ENCODE data around the gene NPTXR.

DNA sequence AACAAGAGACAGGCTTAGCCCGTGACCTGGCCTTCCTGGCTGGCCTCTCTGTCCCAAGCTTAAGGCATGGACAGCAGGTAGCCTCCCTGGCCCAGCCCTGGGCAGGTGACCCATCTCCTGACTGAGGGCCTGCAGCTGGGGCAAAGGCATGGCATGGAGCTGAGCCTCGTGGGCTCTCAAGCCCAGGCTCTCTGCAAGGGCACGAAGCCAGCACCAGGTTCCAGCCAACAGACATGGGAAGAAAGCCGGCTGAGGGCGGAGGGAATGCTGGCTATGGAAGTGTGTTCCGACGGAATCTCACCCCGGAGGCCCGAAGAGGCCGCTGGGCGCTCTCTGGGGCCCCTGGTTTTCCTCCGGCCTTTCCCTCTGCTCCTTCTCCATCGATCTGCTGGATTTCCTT is 62.8 kb downstream of the NPTXR start:
- TF ChIP-seq, protein P1, sequence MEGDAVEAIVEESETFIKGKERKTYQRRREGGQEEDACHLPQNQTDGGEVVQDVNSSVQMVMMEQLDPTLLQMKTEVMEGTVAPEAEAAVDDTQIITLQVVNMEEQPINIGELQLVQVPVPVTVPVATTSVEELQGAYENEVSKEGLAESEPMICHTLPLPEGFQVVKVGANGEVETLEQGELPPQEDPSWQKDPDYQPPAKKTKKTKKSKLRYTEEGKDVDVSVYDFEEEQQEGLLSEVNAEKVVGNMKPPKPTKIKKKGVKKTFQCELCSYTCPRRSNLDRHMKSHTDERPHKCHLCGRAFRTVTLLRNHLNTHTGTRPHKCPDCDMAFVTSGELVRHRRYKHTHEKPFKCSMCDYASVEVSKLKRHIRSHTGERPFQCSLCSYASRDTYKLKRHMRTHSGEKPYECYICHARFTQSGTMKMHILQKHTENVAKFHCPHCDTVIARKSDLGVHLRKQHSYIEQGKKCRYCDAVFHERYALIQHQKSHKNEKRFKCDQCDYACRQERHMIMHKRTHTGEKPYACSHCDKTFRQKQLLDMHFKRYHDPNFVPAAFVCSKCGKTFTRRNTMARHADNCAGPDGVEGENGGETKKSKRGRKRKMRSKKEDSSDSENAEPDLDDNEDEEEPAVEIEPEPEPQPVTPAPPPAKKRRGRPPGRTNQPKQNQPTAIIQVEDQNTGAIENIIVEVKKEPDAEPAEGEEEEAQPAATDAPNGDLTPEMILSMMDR (IDR thresholded peaks at IDR 0.05) = no peak
- TF ChIP-seq POLR2A (IDR thresholded peaks at IDR 0.05) = no peak

Measured in thyroid gland (tissue), 4 donors.